ENCODE data around the gene PEAK1.

GRCh38 chr15:77225088-77225487, 194.8 kb downstream of the PEAK1 start:
- TF ChIP-seq CTCF (conservative IDR thresholded peaks at IDR 0.05) (no peak), ZFX (IDR thresholded peaks at IDR 0.05) (no peak)
